IMR-90 (cell line): ENCODE measurements around the gene SSBP2. TPM values are rescaled to one million over a fixed set of nuclear protein-coding genes. Genes with fewer than 3 reads are reported as not detected.

ENCODE experiments used
- ATAC-seq: fragments of 200-7000 bp; cut with Tn5 transposase; 2 replicates; pipeline ENCODE4 v1.9.1; 2020; ENCODE audit warnings: low read depth, mild to moderate bottlenecking, moderate library complexity
- BruUV-seq: library from RNA; stranded (reverse); fragments of 400-500 nt; replicated peaks from 2 replicates; lab custom pipeline; 2021; lab: Mats Ljungman, UMichigan
- CTCF ChIA-PET: fragments of 300-600 bp; formaldehyde crosslinking; extraction: SDS; loops from one replicate; lab custom pipeline; 2021; ENCODE audit warnings: antibody characterized with exemption; lab: Yijun Ruan, JAX
- POLR2A ChIA-PET: fragments of 300-600 bp; sonication (Branson Sonifier 250); formaldehyde crosslinking; loops from one replicate; lab custom pipeline; 2022; ENCODE audit warnings: antibody characterized with exemption; ENCODE audit not compliant: unreplicated experiment; lab: Charles Lee
- DNase-seq: peaks from one replicate; pipeline ENCODE4 v3.0.0; 2013
- H2AFZ ChIP-seq: replicated peaks from 2 replicates; pipeline ENCODE3; 2013; ENCODE audit warnings: low read length, mild to moderate bottlenecking; ENCODE audit not compliant: poor library complexity
- H2AK5ac ChIP-seq: 2 replicates; pipeline ENCODE4 v1.6.1; 2013; ENCODE audit warnings: low read depth, low read length, inconsistent platforms
- H2AK9ac ChIP-seq: replicated peaks from 2 replicates; pipeline ENCODE3; 2013; ENCODE audit warnings: mild to moderate bottlenecking, low read depth, low read length, moderate library complexity; ENCODE audit not compliant: poor library complexity
- H2BK120ac ChIP-seq: 2 replicates; pipeline ENCODE4 v1.6.1; 2013; ENCODE audit warnings: low read depth, low read length, inconsistent platforms
- H2BK15ac ChIP-seq: 3 replicates; pipeline ENCODE4 v1.6.1; 2013; ENCODE audit warnings: low read depth, low read length, inconsistent platforms
- H2BK20ac ChIP-seq: 2 replicates; pipeline ENCODE4 v1.6.1; 2013; ENCODE audit warnings: low read depth, mild to moderate bottlenecking, inconsistent platforms, low read length, moderate library complexity
- H2BK5ac ChIP-seq: 2 replicates; pipeline ENCODE4 v1.6.1; 2013; ENCODE audit warnings: mild to moderate bottlenecking, low read depth, low read length, inconsistent platforms; ENCODE audit not compliant: poor library complexity, severe bottlenecking
- H3K14ac ChIP-seq: replicated peaks from 2 replicates; pipeline ENCODE4 v1.6.1; 2013; ENCODE audit warnings: low read depth, low read length, inconsistent platforms
- H3K18ac ChIP-seq: 2 replicates; pipeline ENCODE4 v1.6.1; 2013; ENCODE audit warnings: low read depth, low read length, control low read depth
- H3K23ac ChIP-seq: 2 replicates; pipeline ENCODE4 v1.6.1; 2013; ENCODE audit warnings: low read depth, low read length, inconsistent platforms
- H3K27ac ChIP-seq: 2 replicates; pipeline ENCODE4 v1.5.1; 2013; ENCODE audit warnings: mild to moderate bottlenecking, control low read depth, low read length; ENCODE audit not compliant: insufficient read depth
- H3K27me3 ChIP-seq: 2 replicates; pipeline ENCODE4 v1.6.1; 2013; ENCODE audit warnings: low read length; ENCODE audit not compliant: control insufficient read depth, insufficient read depth
- H3K36me3 ChIP-seq: 2 replicates; pipeline ENCODE4 v1.6.1; 2013; ENCODE audit warnings: low read length, mixed read lengths; ENCODE audit not compliant: control insufficient read depth, insufficient read depth
- H3K4ac ChIP-seq: 2 replicates; pipeline ENCODE4 v1.6.1; 2013; ENCODE audit warnings: low read depth, low read length, inconsistent platforms
- H3K4me1 ChIP-seq: 2 replicates; pipeline ENCODE4 v1.6.1; 2013; ENCODE audit warnings: low read length, mixed read lengths; ENCODE audit not compliant: control insufficient read depth, insufficient read depth
- H3K4me2 ChIP-seq: 2 replicates; pipeline ENCODE4 v1.6.1; 2013; ENCODE audit warnings: low read depth, mild to moderate bottlenecking, control low read depth, low read length, moderate library complexity
- H3K4me3 ChIP-seq: 2 replicates; pipeline ENCODE4 v1.5.1; 2013; ENCODE audit warnings: low read depth, mild to moderate bottlenecking, control low read depth, low read length, moderate library complexity; ENCODE audit not compliant: insufficient read depth
- H3K56ac ChIP-seq: 2 replicates; pipeline ENCODE4 v1.6.1; 2013; ENCODE audit warnings: low read length, inconsistent platforms; ENCODE audit not compliant: insufficient read depth; ENCODE audit errors: extremely low read depth
- H3K79me1 ChIP-seq, 2 experiments: 2 replicates each; pipeline ENCODE4 v1.6.1; 2013; ENCODE audit warnings: low read length in 2 of 2, inconsistent platforms in 1 of 2, low read depth in 1 of 2
- H3K9ac ChIP-seq: 2 replicates; pipeline ENCODE4 v1.6.1; 2013; ENCODE audit warnings: low read depth, low read length, control low read depth
- H3K9me1 ChIP-seq: 2 replicates; pipeline ENCODE4 v1.6.1; 2013; ENCODE audit warnings: low read length, inconsistent platforms; ENCODE audit not compliant: insufficient read depth
- H3K9me3 ChIP-seq: 2 replicates; pipeline ENCODE4 v1.6.1; 2013; ENCODE audit warnings: low read length; ENCODE audit not compliant: control insufficient read depth, insufficient read depth
- H4K20me1 ChIP-seq: 2 replicates; pipeline ENCODE4 v1.6.1; 2013; ENCODE audit warnings: low read length, inconsistent platforms; ENCODE audit not compliant: insufficient read depth
- H4K5ac ChIP-seq: 2 replicates; pipeline ENCODE4 v1.6.1; 2013; ENCODE audit warnings: mild to moderate bottlenecking, low read depth, low read length, control low read depth
- H4K8ac ChIP-seq, 2 experiments: 2 replicates each; pipeline ENCODE4 v1.6.1; 2013; ENCODE audit warnings: low read depth in 2 of 2, low read length in 2 of 2, control low read depth in 1 of 2, inconsistent platforms in 1 of 2
- H4K91ac ChIP-seq: 2 replicates; pipeline ENCODE4 v1.6.1; 2013; ENCODE audit warnings: low read depth, low read length, inconsistent platforms; ENCODE audit not compliant: insufficient read depth
- BHLHE40 ChIP-seq: fragments of 150-350 bp; IDR thresholded peaks from 2 replicates; pipeline ENCODE4 v1.6.1; 2016; ENCODE audit warnings: mild to moderate bottlenecking, low read depth, low read length
- CTCF ChIP-seq: conservative IDR thresholded peaks from 2 replicates; pipeline ENCODE4 v1.5.1; 2012; ENCODE audit warnings: mild to moderate bottlenecking, low read depth, low read length, improper control_type of control experiment
- ELK1 ChIP-seq: fragments of 150-350 bp; IDR thresholded peaks from 2 replicates; pipeline ENCODE4 v1.6.1; 2016; ENCODE audit warnings: low read depth, mild to moderate bottlenecking, low read length, moderate library complexity, borderline replicate concordance
- MAFK ChIP-seq: IDR thresholded peaks from 2 replicates; pipeline ENCODE4 v1.6.1; 2012; ENCODE audit warnings: low read depth, low read length, improper control_type of control experiment
- WGBS, 2 experiments: methylation state at CpG; one replicate each; pipeline versions ENCODE4 v1.1.5 to v1.1.7; 2013; ENCODE audit warnings: missing lambda C conversion rate in 2 of 2; ENCODE audit not compliant: insufficient read length in 1 of 2; ENCODE audit errors: extremely low coverage in 2 of 2; 5-methylcytosine and 5-hydroxymethylcytosine counted together
- dilution Hi-C: fragments of 300-500 bp; cut with HindIII; formaldehyde crosslinking; loops from one replicate; pipeline ENCODE4 v1.14.3; 2018; ENCODE audit warnings: low sequenced_read_pairs; ENCODE audit not compliant: unreplicated experiment
- in situ Hi-C: fragments of 300-500 bp; cut with MboI; formaldehyde crosslinking; loops from 3 replicates; pipeline ENCODE4 v1.14.3; 2019; ENCODE audit warnings: low sequenced_read_pairs, inconsistent platforms, mixed read lengths
- intact Hi-C: fragments of 100-400 bp; cut with micrococcal nuclease; formaldehyde crosslinking; loops from 2 replicates; pipeline ENCODE4 v1.10.0; 2022
- polyA plus RNA-seq, 3 experiments: library from polyadenylated mRNA; depleted of rRNA; stranded (reverse); fragments of >200 nt; gene quantifications; 2 replicates each; pipeline ENCODE4 v1.2.3, GENCODE V29; 2012; ENCODE audit warnings: low replicate concordance in 1 of 3
- total RNA-seq: library from RNA; depleted of rRNA; stranded (reverse); fragments of >200 nt; gene quantifications from 2 replicates; pipeline ENCODE4 v1.2.3, GENCODE V29; 2012

Gene SSBP2
- total and polyA plus RNA-seq, 2 of the 4 experiments (the other 2 are of a cell fraction) = 38.4 to 42.7 TPM

- Histone ChIP-seq H4K20me1 (no peaks in the 10 kb centered on the region), H2AFZ (no peak overlapping the region), H3K4me2 (no peak overlapping the region), H3K79me1 (no peaks in the 10 kb centered on the region), H3K27ac (no peak overlapping the region), H4K5ac (no peak overlapping the region), H3K14ac (no peak overlapping the region), H3K18ac (no peak overlapping the region), H3K36me3 (no peaks in the 10 kb centered on the region), H3K9me3 (no peaks in the 10 kb centered on the region), H3K9ac (no peak overlapping the region), H2BK15ac (no peak overlapping the region), H3K4me3 (no peak overlapping the region), H3K23ac (no peak overlapping the region), H3K9me1 (no peaks in the 10 kb centered on the region), H2BK120ac (no peak overlapping the region), H4K91ac (no peak overlapping the region), H4K8ac (no peak overlapping the region), H3K4me1 (no peaks in the 10 kb centered on the region), H2BK5ac (no peak overlapping the region), H3K56ac (no peak overlapping the region), H3K27me3 (no peaks in the 10 kb centered on the region), H2AK5ac (no peak overlapping the region), H2BK20ac (no peak overlapping the region), H3K4ac (no peak overlapping the region), H2AK9ac (no peak overlapping the region)
- no peak for DNase-seq
- ChIA-PET POLR2A (no interaction called here), CTCF (no interaction called here)
- no CpG with 5 or more reads among the region's 5 CpGs for WGBS, 2 experiments
- TF ChIP-seq MAFK (no peak), BHLHE40 (no peak), ELK1 (no peak), CTCF (no peak)
- no peak for ATAC-seq
- intact Hi-C loops = no loop called here
- BruUV-seq = no TSS peak
- dilution Hi-C loops = no loop called here
- in situ Hi-C loops = no loop called here
These were observed 385.4 kb downstream of the SSBP2 start for GRCh38 chr5:81365541-81365940.
